ENCODE results near the gene AADACL4.
"Not testable (repeated sequence)": the region's sequence is repeated elsewhere in the genome, so short reads cannot be mapped to it uniquely, and the experiment has no call there.

Gene AADACL4

GRCh38 chr1:12661606-12662219 is 17.8 kb downstream of the AADACL4 start:
- DNase-seq = no peak

GRCh38 chr1:12662556-12662955 is 18.7 kb downstream of the AADACL4 start:
- no peak for DNase-seq

- DNase-seq = no peak
Observed at GRCh38 chr1:12665511-12665910, 21.6 kb downstream of the AADACL4 start.

- DNase-seq = no peak
Observed at GRCh38 chr1:12666141-12666735, 22.4 kb downstream of the AADACL4 start.

GRCh38 chr1:12669529-12670068 is 25.7 kb downstream of the AADACL4 start:
- no peak for DNase-seq

GRCh38 chr1:12674358-12674757 is 30.5 kb downstream of the AADACL4 start:
- DNase-seq = no peak

- DNase-seq = not testable (repeated sequence)
Observed at GRCh38 chr1:12676122-12676521, 32.2 kb downstream of the AADACL4 start.

GRCh38 chr1:12677565-12677964 is 33.7 kb downstream of the AADACL4 start:
- DNase-seq = no peak

- DNase-seq = no peak
Observed at GRCh38 chr1:12678350-12678749, 34.5 kb downstream of the AADACL4 start.

- DNase-seq = no peak
Observed at GRCh38 chr1:12678820-12679219, 34.9 kb downstream of the AADACL4 start.

GRCh38 chr1:12690156-12690555 is 46.3 kb downstream of the AADACL4 start:
- DNase-seq = no peak

- no peak for DNase-seq
Observed at GRCh38 chr1:12692967-12693782, 49.3 kb downstream of the AADACL4 start.

- no peak for DNase-seq
Observed at GRCh38 chr1:12696658-12697057, 52.8 kb downstream of the AADACL4 start.

GRCh38 chr1:12697397-12697796 is 53.5 kb downstream of the AADACL4 start:
- no peak for DNase-seq

- DNase-seq = no peak
Observed at GRCh38 chr1:12703821-12704451, 60.1 kb downstream of the AADACL4 start.

GRCh38 chr1:12706061-12706460 is 62.2 kb downstream of the AADACL4 start:
- DNase-seq = no peak

- no peak for DNase-seq
Observed at GRCh38 chr1:12708396-12709090, 64.7 kb downstream of the AADACL4 start.

- no peak for DNase-seq
Observed at GRCh38 chr1:12709091-12709491, 65.2 kb downstream of the AADACL4 start.

- DNase-seq = no peak
Observed at GRCh38 chr1:12709696-12710095, 65.8 kb downstream of the AADACL4 start.

GRCh38 chr1:12711536-12711935 is 67.7 kb downstream of the AADACL4 start:
- DNase-seq = no peak

- no peak for DNase-seq
Observed at GRCh38 chr1:12712076-12712475, 68.2 kb downstream of the AADACL4 start.

- DNase-seq = no peak
Observed at GRCh38 chr1:12712929-12713328, 69.0 kb downstream of the AADACL4 start.

GRCh38 chr1:12713651-12714050 is 69.8 kb downstream of the AADACL4 start:
- DNase-seq = not testable (repeated sequence)

Data from DMS153 (cell line).